ENCODE results near the gene RABGAP1. TPM values are rescaled to one million over a fixed set of nuclear protein-coding genes. Genes with fewer than 3 reads are reported as not detected.
"Not testable (repeated sequence)": the region's sequence is repeated elsewhere in the genome, so short reads cannot be mapped to it uniquely, and the experiment has no call there.

Gene RABGAP1
- total RNA-seq = 10 to 100 TPM; 38.0 to 40.8 TPM
- long read RNA-seq, partial matches to known transcripts = 6 of 10 reads
- long read RNA-seq, other reads (novel, unspliced or antisense) = 4 of 10 reads

DNA sequence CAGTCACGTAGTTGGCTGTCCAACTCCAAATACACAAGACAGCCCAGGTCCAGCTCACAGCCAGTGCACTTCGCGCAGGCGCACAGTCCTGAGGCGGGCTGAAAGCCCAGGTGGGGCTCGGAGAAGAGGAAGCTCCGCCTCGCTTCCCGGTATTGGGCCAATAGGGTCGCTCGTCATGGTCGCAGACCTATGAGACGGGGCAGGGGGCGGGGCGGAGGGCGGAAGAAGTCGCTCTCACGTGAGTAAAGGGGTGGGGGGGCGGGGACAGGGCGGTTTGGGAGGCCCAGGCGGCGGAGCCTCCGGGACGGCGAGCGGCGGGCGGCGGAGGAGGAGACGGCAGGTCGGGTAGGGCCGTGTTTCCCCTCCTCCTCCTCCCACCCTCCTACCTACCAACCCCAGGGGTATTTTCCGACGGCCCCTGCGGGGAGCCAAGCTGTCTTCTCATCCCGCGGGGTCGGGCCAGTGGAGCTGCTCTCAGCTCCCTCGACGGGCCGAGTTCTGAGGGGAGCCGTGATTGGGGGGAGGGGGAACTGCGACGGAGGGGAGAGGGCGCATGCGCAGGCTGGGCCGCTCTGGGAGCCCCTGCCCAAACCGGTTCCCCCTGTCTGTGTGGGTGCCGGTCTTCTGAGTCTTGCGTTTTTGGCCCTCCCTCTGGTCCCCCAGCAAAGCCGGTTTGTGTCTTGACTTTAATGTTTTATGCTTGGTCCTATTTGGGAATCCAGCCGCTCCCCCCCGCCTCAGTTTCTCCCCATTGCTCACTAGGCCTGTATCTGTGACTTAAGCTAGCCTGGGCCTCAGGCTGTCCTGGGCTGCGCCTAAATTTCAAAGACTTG is at the start of gene RABGAP1:
Gene RABGAP1, plus strand, starts transcription at position 272 of the 833 bp plus-strand sequence. CDS start 16,040 bp downstream, outside the sequence.
- peak; percentile 99 to 100 for ATAC-seq
- intact Hi-C loops (cut with DNase I) = no loop called here

DNA sequence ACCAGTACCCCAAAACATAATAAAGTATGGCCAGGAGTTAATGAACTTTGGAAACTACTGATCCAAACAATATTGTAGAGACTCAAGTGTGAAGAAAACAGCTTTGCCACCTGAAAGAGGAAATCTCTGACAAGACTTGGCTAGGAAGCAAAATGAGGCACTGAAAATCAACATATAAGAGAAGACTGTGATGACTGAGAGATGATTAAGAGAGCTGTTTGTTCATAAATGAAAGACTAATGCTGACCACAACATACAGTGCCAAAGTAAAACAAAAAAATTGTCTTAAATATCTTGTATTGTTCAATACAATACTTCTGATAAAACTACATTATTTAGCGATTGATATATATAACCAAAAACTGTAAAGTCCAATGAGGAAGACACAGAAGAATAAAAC is 42.9 kb upstream of the RABGAP1 start:
- DNase-seq (no peak), ATAC-seq (no peak)
- intact Hi-C loops (cut with DNase I) = no loop called here

More for the DNA sequence above, at the start of gene RABGAP1:
- peak; percentile 100 for DNase-seq

DNA sequence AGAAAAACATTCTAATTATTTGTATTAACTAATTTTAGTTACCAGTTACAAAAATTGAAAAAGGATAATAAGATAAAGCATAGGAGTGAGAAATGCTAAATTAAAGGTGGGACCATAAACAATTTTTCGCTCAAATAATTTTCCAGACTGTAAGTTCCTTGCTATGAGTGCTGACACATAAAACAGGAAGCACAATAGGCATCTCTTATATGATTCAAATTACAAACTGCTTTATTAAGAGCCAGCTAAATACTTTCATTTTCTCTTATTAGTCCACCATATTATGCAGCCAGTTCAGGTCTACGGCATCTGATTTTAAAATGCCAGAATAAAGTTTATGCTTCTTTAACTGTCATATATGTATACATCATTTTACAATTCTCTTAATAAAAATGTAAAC is 40.0 kb upstream of the RABGAP1 start:
- DNase-seq (no peak), ATAC-seq (no peak)
- intact Hi-C loops (cut with DNase I) = no loop called here

DNA sequence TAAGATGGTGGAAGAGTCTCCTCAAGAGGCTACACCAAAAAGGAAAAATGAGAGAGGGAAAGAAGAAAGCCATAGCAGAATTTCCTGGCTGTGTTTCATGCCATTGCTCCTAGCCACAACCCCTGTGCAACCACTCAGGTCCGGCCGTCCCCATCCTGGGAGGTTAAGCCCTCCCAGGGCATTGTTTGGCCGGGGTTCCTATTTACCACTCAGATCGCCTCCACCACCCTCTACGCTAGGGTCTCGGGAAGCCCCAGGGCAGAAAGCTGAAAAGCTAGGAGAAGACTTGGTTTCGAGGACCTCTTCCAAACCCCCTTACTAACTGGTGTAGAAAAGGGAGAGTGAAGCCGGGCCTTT is 36.4 kb upstream of the RABGAP1 start:
- intact Hi-C loops (cut with DNase I) = no loop called here
- ATAC-seq = peak; percentile 31 to 60

DNA sequence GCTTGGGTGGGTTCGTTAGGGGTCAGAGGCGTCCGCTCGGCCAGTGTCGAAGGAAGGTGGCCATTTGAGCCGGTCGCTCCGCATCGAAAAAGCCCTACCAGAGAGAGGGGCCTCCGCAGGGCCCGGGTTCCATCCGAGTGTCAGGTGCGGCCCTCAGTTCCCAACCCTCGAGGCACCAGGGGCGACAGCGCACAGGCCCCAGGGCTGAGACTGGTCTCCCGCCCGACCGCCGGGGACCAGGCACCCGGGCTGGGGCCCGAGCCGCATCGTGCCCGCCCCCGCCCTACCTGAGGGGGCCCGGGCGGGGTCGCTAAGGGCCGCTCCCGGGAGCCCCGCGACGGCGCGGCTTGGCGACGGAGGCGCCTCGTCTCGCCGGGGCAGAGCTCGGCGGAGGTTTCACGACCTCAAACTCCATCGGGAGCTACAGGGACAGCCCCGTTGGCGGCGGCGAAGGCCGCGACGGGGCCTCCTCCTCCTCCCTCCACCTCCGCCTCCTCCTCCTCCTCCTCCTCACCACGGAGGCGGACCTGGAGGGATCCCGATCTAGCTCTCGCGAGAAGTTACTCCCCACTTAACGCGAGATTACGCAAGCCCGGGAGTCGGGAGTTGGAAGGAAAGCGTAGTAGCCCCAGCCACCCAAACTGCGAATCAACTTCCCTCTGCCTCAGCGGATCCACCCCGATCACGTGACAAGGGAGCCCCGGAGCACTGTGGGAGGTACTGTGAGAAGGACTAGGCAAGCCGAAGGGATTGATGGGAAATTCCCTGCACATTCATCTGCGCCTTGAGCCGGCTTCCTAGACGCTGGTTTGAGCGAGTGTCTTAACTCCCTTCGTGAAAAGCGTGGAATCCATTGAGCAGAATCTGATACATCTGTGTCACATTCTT is 35.8 kb upstream of the RABGAP1 start, which contains the start of gene RC3H2:
Gene RC3H2, minus strand, starts transcription at position 537 of the 888 bp plus-strand sequence. CDS start 7,850 bp downstream, outside the sequence.
- ATAC-seq (peak; percentile 99), DNase-seq (peak; percentile 98)
- intact Hi-C loops (cut with DNase I) = no loop called here

More for the DNA sequence above, 36.4 kb upstream of the RABGAP1 start:
- DNase-seq = peak; percentile 43

DNA sequence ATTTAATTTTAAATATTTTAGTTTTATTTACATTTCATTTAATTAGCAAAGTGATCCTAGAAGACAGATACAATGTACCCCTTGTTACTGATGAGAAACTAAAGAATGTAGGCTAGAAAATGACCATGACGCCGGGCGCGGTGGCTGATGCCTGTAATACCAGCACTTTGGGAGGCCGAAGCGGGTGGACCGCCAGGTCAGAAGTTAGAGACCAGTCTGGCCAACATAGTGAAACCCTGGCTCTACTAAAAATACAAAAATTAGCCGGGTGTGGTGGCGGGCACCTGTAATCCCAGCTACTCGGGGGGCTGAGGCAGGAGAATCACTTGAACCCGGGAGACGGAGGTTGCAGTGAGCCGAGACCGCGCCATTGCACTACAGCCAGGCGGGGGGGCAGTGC is 34.7 kb upstream of the RABGAP1 start:
- DNase-seq; intact Hi-C loops (cut with DNase I); ATAC-seq: not testable (repeated sequence)

DNA sequence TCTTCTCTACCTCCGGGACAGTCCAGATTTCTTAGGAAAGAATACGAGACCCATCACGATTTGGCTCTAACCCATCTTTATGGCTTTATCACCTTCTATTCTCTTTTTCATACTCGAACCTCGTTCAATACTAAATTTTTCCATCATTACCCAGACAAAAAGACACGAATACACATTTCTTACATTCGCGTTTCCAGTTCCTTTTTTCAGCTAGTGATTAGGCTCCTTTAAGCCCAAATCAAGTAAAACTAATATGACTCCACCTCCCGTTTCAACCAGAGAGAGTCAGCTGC is 28.2 kb upstream of the RABGAP1 start:
- ATAC-seq = no peak
- intact Hi-C loops (cut with DNase I) = no loop called here
- DNase-seq = no peak

DNA sequence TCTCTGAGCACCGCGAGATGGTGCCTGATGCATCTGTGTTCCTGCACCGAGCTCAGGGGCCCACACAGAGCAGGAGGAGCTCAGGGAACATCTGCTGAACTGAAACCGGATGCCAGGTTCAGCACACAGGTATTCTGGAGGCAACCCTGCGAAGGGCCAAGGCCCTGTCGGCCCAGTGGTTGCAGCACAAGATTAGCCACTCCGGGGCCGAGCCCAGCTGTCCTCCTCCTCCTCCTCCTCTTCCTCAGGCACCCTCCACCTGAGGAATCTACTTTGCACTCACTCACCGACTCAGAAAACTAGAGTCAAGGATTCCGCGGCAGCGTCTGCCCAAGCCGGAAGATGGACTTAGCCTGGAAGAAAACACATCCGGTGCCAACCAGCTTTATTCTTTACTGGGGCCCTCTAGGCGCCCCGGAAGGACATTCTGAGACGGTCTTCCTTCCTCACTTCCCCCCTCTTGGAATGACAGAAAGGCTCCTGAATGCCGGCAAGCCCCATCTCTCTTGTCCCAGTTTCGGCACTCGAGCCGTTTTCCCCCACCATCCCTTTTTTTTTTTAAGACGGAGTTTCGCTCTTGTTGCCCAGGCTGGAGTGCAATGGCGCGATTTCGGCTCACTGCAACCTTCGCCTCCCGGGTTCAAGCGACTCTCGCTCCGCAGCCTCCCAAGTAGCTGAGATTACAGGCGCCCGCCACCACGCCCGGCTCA is 27.7 kb upstream of the RABGAP1 start, which contains the start of gene ZBTB6:
Gene ZBTB6, minus strand, starts transcription at position 360 of the 710 bp plus-strand sequence. CDS start 1,251 bp downstream, outside the sequence.
- DNase-seq (peak; percentile 81), ATAC-seq (peak; percentile 99)
- intact Hi-C loops (cut with DNase I) = no loop called here

DNA sequence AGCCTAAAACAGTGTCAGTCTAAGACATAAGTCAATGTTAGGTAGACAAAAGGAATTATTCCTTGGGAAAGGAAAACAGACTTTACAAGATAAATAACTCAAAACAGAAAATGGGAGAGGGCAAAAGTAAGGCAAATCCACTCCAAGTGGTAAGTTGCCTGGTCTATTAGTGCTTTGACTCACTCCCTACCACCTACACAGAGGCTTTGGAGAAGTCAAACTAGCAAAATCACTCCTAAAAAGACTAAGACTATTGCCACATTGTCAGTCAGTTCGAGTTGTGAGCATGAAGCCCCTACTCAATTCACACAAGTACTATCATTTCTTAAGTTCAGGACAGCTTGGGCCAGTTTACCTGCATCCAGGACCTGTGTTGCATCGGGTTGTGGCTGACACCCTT is 22.5 kb upstream of the RABGAP1 start:
- no peak for ATAC-seq
- intact Hi-C loops (cut with DNase I) = no loop called here
- no peak for DNase-seq

DNA sequence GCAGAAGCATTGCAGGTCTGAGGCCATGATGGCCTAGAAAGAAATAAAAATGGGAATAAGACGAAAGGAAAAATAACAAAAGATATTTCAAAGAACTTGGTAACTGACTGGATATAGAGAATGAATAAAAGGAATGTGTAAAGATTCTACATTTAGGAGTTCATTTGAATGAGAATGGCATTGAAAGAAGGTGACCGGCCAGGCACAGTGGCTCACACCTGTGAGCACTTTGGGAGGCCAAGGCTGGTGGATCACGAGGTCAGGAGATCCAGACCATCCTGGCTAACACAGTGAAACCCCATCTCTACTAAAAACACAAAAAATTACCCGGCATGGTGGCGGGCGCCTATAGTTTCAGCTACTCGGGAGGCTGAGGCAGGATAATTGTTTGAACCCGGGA is 18.1 kb upstream of the RABGAP1 start:
- ATAC-seq (no peak), DNase-seq (no peak)
- intact Hi-C loops (cut with DNase I) = no loop called here

DNA sequence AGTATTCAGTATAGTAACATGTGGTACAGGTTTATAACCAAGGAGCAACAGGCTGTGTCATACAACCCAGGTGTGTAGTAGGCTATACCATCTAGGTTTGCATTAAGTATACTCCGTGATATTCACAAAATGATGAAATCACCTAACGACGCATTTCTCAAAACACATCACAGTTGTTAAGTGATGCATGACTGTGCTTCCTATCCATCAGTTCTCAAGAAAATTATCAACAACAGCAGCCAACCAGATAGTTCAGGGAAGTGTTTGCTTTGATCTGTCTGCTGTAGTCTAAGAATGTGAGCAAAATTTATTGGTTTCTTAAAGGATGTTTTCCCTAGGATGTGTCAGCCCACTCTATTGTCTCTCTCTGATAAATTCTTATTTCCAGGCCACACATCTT is 16.9 kb upstream of the RABGAP1 start:
- no peak for DNase-seq
- no peak for ATAC-seq
- intact Hi-C loops (cut with DNase I) = no loop called here

DNA sequence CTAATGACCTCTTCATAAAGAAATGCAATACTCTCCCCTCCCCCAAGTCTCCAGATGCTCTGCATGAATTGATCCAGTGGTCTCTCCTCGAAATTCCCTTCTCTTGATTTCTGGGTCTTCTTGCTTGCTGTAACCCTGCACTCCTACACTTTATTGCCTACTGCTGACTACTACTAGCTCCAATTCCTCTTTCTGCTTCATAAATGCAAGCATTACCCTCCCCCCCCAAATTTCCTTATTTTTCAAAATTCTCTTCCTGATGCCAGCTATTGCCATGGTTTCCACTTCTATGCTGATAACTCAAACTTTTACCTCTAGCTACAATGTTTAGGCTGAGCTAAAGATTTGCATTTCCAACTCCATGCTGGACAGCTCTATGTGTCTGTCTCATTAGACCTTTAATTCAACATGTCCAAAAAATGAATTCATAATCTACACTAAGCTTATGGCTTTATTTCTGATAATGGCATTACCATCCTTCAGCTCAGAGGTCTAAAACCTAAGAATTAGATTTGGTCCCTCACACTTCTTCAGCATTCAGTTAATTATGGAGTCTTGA is 10.9 kb upstream of the RABGAP1 start:
- intact Hi-C loops (cut with DNase I) = no loop called here
- ATAC-seq = no peak
- DNase-seq = no peak

DNA sequence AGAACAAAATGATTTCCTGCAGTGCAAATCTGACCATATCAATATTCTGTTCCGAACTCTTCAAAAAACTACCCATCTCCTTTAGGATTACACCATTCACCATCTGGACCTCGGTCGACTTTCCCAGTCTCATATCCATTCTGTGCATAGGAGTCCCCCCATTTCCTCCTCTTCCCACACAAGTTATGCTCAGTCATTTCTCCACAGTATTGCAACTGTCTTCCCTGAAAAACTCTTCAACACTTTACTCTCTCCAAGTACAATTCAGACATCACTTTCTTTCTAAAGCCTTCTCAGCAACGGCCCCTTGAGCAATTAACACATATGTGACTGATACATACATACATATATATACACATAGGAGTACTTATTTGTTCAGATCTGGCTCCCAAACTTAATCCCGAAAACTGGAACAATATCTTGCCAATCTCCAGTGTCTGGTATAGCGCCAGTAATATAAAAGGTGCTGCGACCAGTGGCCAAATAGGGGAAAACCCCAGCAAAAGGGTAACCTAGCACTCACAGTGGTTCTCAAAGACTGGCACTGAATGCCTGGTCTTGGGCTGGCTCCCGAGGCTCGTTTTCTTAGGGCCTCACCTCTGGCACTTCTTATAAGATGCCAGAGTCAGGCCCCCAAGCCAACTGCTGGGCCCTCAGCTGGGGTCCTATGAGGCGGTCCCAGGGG is 10.1 kb upstream of the RABGAP1 start:
- DNase-seq = no peak
- intact Hi-C loops (cut with DNase I) = no loop called here
- ATAC-seq = no peak

DNA sequence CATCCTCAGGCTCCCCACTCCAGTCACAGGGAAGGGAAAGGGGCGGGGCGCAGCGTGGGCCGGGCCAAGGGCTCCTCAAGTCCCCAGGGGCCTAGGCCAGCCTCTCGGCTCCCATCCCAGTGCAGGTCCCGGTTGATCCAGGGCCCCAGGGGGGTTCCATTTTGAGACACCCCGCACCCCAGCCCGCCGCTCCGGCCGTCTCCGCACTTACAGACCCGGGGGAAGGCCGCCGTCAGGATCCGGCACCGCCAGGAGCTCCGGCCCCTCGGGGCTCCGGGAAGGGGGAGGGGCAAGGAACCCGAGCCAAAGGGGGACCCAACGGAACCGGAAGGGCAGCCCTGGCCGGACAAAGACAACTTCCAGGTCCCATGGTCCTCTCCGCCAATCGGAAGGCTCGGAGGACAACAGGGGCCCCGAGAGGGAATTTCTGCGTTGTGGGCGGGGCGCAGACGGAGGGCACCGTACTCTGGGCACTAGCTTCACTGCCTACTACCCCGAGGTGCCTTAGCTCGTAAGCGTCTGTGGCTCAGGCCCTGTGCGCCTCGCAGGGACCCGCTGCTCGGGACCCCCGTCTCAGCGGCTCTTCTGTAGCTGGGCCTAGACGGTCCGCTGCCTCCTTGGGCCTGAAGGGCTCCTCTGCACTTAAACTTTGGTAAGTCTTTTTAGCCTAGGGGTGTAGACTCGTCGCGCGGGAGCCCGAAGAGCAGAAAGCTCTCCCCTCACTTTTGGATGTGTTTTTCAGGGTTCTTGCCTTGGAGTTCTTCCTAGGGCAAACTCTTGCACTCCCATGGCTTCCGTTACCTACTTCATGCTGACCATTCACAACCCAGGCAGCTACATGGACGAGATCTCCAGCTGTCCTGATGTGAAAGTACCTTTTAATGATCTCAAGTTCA is 9.3 kb upstream of the RABGAP1 start, which contains the start of gene ZBTB26:
Gene ZBTB26, minus strand, starts transcription at position 287 of the 896 bp plus-strand sequence. CDS start 11,578 bp downstream, outside the sequence.
- intact Hi-C loops (cut with DNase I) = no loop called here
- DNase-seq (peak; percentile 96), ATAC-seq (peak; percentile 99 to 100)

DNA sequence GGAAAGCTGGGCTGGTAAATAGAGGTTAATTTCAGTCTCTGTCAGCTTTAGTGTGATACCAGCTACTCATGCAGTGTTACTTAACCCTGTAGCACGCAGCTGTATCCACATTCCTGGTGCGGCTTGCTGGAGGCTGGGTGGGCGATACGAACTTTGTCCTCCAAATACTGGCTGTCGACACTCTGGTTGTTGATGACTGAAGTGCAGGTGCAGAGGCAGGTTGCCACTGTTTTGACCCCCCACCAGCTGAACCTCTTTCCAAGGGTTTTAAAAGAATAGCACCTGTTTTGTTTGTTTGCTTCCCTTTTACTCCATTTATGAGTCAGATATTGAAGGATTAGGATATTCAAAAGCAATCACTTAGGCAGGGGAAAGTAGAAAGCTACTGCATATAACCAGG is 4.4 kb upstream of the RABGAP1 start:
- no peak for ATAC-seq
- intact Hi-C loops (cut with DNase I) = no loop called here
- no peak for DNase-seq

DNA sequence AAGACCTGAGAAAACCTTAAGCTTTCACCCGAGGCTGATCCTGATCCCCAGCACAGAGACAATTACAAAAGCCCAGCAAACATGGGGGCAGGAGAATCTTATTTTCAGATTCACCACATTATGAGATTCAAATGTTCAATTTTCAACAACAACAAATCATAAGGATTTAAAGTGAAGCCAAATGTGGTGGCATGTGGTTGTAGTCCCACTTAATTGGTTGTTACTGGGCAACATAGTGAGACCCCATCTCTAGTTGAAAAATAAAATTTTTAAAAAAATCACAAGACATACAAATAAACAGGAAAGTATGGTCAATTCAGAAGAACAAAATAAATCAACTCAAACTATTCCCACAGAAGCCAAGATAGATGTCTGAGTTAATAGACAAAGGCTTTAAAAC is 3.9 kb upstream of the RABGAP1 start:
- intact Hi-C loops (cut with DNase I) = no loop called here
- no peak for ATAC-seq
- no peak for DNase-seq

DNA sequence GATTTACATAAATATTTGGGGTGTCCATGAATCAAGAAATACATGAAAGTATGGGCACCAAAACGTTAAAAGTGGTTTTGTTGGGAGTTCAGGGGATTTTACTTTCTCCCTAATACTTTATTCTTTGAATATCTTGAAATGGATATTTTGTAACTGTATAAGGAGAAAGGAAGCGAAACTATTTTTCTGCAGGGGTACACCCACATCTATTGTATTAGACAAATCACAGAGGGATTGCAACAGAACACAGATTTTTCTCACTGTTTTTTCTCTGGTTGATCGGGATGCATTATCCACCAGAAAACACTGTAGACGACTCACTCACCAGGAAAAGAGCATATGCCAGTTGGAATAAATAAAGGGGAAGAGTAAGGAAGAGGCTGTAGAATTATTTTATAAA is 1.2 kb upstream of the RABGAP1 start:
- ATAC-seq = no peak
- intact Hi-C loops (cut with DNase I) = no loop called here
- DNase-seq = no peak

DNA sequence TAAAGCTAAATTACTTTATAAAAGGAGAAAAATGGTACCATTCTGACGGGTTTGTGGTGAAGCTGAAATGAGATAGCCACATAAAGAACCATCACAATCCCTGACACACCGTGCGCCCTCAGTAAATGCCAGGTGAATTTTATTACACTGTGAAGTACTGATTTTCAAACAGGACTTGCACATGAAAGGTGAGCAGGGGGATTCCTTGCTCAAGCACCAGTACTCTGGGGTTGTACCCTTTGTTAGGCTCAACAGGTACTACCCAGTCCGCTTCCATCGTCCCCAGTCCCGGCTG is 419 bp upstream of the RABGAP1 start:
- ATAC-seq (no peak), DNase-seq (no peak)
- intact Hi-C loops (cut with DNase I) = no loop called here
